ENCODE results near the gene TSPAN9.

DNA sequence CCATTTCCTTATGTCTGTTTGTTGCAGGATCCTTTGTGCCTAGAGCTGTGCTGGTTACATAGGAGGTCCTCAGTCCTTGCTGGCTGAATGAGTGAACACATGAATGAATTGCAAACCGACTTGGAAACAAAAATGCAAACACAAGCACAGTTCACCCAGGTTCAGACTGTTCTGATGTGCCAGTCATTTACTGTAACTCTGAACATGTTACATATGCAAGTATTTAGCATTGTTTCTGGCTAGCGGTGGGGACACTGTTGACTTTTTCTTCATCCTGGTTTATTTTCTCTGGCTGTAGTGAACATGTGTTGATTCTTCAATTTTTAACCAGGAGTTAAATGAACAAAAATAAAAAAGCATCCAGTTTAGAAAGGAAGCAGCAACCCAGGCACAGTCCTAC, 33.4 kb downstream of the TSPAN9 start:
- TF ChIP-seq, protein P1, sequence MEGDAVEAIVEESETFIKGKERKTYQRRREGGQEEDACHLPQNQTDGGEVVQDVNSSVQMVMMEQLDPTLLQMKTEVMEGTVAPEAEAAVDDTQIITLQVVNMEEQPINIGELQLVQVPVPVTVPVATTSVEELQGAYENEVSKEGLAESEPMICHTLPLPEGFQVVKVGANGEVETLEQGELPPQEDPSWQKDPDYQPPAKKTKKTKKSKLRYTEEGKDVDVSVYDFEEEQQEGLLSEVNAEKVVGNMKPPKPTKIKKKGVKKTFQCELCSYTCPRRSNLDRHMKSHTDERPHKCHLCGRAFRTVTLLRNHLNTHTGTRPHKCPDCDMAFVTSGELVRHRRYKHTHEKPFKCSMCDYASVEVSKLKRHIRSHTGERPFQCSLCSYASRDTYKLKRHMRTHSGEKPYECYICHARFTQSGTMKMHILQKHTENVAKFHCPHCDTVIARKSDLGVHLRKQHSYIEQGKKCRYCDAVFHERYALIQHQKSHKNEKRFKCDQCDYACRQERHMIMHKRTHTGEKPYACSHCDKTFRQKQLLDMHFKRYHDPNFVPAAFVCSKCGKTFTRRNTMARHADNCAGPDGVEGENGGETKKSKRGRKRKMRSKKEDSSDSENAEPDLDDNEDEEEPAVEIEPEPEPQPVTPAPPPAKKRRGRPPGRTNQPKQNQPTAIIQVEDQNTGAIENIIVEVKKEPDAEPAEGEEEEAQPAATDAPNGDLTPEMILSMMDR (IDR thresholded peaks at IDR 0.05; ENCODE audit: low read depth, low read length, missing input control) = no peak
- peak in 1 of 2 donors; percentile 23 for TF ChIP-seq RAD21 (IDR thresholded peaks at IDR 0.05)
- no peak for TF ChIP-seq EGR1 (IDR thresholded peaks at IDR 0.05; ENCODE audit: low read depth in 2 of 2)
- TF ChIP-seq YY1 (IDR thresholded peaks at IDR 0.05) = peak; percentile 40
- TF ChIP-seq, protein P2, sequence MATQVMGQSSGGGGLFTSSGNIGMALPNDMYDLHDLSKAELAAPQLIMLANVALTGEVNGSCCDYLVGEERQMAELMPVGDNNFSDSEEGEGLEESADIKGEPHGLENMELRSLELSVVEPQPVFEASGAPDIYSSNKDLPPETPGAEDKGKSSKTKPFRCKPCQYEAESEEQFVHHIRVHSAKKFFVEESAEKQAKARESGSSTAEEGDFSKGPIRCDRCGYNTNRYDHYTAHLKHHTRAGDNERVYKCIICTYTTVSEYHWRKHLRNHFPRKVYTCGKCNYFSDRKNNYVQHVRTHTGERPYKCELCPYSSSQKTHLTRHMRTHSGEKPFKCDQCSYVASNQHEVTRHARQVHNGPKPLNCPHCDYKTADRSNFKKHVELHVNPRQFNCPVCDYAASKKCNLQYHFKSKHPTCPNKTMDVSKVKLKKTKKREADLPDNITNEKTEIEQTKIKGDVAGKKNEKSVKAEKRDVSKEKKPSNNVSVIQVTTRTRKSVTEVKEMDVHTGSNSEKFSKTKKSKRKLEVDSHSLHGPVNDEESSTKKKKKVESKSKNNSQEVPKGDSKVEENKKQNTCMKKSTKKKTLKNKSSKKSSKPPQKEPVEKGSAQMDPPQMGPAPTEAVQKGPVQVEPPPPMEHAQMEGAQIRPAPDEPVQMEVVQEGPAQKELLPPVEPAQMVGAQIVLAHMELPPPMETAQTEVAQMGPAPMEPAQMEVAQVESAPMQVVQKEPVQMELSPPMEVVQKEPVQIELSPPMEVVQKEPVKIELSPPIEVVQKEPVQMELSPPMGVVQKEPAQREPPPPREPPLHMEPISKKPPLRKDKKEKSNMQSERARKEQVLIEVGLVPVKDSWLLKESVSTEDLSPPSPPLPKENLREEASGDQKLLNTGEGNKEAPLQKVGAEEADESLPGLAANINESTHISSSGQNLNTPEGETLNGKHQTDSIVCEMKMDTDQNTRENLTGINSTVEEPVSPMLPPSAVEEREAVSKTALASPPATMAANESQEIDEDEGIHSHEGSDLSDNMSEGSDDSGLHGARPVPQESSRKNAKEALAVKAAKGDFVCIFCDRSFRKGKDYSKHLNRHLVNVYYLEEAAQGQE (IDR thresholded peaks at IDR 0.05) = peak; percentile 42
- TF ChIP-seq GABPA (IDR thresholded peaks at IDR 0.05 in 1 of 2, conservative IDR thresholded peaks at IDR 0.05 in 1 of 2) = peak in 1 of 2 donors; percentile 37
- TF ChIP-seq, protein P3, sequence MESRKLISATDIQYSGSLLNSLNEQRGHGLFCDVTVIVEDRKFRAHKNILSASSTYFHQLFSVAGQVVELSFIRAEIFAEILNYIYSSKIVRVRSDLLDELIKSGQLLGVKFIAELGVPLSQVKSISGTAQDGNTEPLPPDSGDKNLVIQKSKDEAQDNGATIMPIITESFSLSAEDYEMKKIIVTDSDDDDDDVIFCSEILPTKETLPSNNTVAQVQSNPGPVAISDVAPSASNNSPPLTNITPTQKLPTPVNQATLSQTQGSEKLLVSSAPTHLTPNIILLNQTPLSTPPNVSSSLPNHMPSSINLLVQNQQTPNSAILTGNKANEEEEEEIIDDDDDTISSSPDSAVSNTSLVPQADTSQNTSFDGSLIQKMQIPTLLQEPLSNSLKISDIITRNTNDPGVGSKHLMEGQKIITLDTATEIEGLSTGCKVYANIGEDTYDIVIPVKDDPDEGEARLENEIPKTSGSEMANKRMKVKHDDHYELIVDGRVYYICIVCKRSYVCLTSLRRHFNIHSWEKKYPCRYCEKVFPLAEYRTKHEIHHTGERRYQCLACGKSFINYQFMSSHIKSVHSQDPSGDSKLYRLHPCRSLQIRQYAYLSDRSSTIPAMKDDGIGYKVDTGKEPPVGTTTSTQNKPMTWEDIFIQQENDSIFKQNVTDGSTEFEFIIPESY (IDR thresholded peaks at IDR 0.05) = no peak
- TF ChIP-seq TAF1 (conservative IDR thresholded peaks at IDR 0.05) = no peak
- peak; percentile 63 for TF ChIP-seq SP1 (IDR thresholded peaks at IDR 0.05)
- peak; percentile 77 for TF ChIP-seq FOXA2 (IDR thresholded peaks at IDR 0.05)
- TF ChIP-seq, protein P4, sequence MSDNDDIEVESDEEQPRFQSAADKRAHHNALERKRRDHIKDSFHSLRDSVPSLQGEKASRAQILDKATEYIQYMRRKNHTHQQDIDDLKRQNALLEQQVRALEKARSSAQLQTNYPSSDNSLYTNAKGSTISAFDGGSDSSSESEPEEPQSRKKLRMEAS (IDR thresholded peaks at IDR 0.05) = peak; percentile 60

Measured in liver (tissue), 3 donors.